Keratinocyte (primary cell): ENCODE measurements around the gene TSFM.

Experiments used
- CTCF ChIP-seq, 3 experiments: IDR thresholded peaks in 1 of 3; conservative IDR thresholded peaks in 1 of 3; optimal IDR thresholded peaks in 1 of 3; 2 replicates in 2 of 3; 3 replicates in 1 of 3; pipeline versions ENCODE3 to v1.5.1; 2011; ENCODE audit warnings: low read length in 3 of 3, mild to moderate bottlenecking in 3 of 3, moderate library complexity in 2 of 3, control low read depth in 1 of 3, inconsistent platforms in 1 of 3; ENCODE audit not compliant: insufficient read depth in 2 of 3; ENCODE audit errors: extremely low read depth in 1 of 3
- EZH2 ChIP-seq: IDR thresholded peaks from one replicate; pipeline ENCODE4 v1.6.1; 2012; ENCODE audit warnings: inconsistent platforms, mild to moderate bottlenecking, low read length, moderate library complexity

- TF ChIP-seq EZH2 (no peak), CTCF (optimal IDR thresholded peaks at IDR 0.05 in 1 of 3, IDR thresholded peaks at IDR 0.05 in 1 of 3, conservative IDR thresholded peaks at IDR 0.05 in 1 of 3; ENCODE audit: extremely low read depth in 1 of 3, insufficient read depth in 2 of 3, low read length in 3 of 3) (no peak)
These were observed 63.1 kb downstream of the TSFM start for GRCh38 chr12:57845478-57846284.
